ENCODE measurements around the gene RNF151.
A peak's percentile ranks its signal among the peaks of the same experiment; 100 is the strongest.

The RNF151 gene

DNA sequence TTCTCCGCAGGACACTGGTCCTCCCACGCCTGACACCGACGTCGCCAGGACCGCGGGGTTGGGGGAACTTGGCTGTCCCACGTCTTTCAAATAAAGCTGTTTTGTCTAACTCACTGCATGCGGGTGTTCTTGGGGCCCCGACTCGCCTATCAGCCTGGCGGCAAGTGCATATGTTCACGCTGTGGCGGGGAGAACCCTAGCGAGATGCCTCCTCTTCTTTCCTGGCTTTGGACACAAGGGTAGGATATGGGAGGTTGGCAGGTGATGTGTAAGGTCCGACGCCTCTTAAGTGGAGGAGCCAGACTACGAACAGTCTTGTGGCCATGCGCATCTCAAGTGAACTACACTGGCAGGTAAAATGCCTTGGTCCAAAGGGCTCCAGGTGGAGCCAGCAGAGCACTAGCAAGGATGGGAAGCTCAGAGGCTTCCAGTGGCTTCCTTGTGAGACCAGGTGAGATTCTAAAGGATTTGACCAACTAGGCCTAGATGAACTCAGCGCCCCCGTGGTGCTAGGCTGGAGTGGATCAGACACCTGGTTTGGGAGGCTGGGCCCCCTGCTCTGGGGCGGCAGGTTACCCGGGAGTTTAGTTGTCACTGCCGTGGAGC is 1.2 kb upstream of the RNF151 start:
- peaks cover 5% of the 10 kb centered on the region for H3K27me3 Mint-ChIP-seq (ENCODE audit: low read depth, poor library complexity)
- TF ChIP-seq, protein P1, sequence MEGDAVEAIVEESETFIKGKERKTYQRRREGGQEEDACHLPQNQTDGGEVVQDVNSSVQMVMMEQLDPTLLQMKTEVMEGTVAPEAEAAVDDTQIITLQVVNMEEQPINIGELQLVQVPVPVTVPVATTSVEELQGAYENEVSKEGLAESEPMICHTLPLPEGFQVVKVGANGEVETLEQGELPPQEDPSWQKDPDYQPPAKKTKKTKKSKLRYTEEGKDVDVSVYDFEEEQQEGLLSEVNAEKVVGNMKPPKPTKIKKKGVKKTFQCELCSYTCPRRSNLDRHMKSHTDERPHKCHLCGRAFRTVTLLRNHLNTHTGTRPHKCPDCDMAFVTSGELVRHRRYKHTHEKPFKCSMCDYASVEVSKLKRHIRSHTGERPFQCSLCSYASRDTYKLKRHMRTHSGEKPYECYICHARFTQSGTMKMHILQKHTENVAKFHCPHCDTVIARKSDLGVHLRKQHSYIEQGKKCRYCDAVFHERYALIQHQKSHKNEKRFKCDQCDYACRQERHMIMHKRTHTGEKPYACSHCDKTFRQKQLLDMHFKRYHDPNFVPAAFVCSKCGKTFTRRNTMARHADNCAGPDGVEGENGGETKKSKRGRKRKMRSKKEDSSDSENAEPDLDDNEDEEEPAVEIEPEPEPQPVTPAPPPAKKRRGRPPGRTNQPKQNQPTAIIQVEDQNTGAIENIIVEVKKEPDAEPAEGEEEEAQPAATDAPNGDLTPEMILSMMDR (IDR thresholded peaks at IDR 0.05), result no peak

DNA sequence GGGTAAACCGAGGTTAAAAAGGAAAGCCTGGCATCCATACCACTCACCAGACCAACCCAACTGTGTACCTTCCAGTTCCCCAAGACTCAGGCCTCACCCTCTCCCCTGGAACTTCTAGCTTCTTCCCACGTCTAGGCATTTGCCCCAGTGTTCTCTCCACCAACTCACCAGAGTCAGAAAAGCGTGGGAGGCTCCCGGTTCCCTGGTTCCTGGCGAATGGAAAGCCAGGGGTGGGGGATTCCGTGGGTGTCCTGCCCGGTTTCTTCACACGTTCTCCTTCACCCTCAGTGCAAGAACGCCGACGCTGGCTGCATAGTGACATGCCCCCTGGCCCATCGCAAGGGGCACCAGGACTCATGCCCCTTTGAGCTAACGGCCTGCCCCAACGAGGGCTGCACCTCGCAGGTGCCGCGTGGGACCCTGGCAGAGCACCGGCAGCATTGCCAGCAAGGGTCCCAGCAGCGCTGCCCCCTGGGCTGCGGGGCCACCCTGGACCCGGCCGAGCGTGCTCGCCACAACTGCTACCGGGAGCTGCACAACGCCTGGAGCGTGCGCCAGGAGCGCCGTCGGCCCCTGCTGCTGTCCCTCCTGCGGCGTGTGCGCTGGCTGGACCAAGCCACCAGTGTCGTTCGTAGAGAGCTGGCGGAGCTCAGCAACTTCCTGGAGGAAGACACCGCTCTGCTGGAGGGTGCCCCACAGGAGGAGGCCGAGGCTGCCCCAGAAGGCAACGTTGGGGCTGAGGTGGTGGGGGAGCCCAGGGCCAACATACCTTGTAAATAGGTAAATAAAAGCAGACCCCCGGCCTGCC is 1.7 kb downstream of the RNF151 start:
- Mint-ChIP-seq H3K36me3 (ENCODE audit: low read depth) (peaks cover 9% of the 10 kb centered on the region), H3K27ac (no peak overlapping the region), H3K27me3 (ENCODE audit: low read depth, poor library complexity) (peaks cover 8% of the 10 kb centered on the region), H3K4me1 (peaks cover 35% of the 10 kb centered on the region), H3K4me3 (no peak overlapping the region), H3K9me3 (no peaks in the 10 kb centered on the region)
- DNase-seq, result no peak
- TF ChIP-seq, protein P1 (IDR thresholded peaks at IDR 0.05), result no peak

More for the DNA sequence above, 1.2 kb upstream of the RNF151 start:
- Mint-ChIP-seq H3K36me3 (ENCODE audit: low read depth) (peaks cover 25% of the 10 kb centered on the region), H3K9me3 (no peaks in the 10 kb centered on the region), H3K4me3 (peak overlapping the region; percentile 97), H3K27ac (peak overlapping the region; percentile 95), H3K4me1 (peaks cover 43% of the 10 kb centered on the region)
- no peak for DNase-seq

DNA sequence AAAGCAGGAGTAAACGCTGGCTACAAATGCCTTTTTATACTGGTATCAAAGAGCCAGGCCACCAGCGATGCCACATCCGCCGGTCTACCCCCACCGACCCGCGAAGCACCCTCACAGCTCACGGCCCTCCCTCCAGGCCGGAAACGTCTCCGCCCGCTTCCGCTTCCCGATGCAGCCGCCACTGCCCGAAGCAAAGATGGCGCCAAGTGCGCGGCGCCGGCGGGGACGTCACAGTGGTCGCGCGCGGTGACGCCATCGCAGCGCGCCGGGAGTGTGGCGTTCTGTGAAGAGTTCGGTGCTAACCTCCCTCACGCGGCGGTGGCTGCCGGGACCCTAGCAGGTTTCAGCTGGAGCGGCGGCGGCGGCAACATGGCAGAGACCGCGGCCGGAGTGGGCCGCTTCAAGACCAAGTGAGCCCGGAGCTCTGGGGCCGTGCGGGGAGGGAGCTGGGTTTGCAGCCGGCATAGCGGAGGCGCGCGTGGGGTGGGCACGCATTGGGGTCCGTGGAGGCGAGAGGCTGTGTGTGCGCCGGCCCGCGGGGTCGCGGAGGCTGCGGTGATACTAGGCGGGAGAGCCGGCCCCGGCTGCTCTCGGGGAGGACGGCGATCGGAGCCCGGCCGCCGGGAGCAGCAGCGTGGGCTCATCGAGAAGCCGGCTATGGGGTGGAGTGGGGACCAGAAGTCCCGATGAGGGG is 5.3 kb downstream of the RNF151 start, which contains the start of gene TBL3:
TSS of gene TBL3 (plus strand) at position 258 of the 694 bp plus-strand sequence. CDS start at position 370, 112 bp downstream.
- no peaks in the 10 kb centered on the region for H3K9me3 Mint-ChIP-seq
- DNase-seq, result peak; percentile 94
- peaks cover 20% of the 10 kb centered on the region for H3K4me1 Mint-ChIP-seq
- H3K36me3 Mint-ChIP-seq (ENCODE audit: low read depth), result no peaks in the 10 kb centered on the region
- H3K27ac Mint-ChIP-seq, result peak within 1 kb of the TSS; percentile 96
- peak within 1 kb of the TSS; percentile 95 for H3K4me3 Mint-ChIP-seq
- TF ChIP-seq, protein P1 (IDR thresholded peaks at IDR 0.05), result no peak
- H3K27me3 Mint-ChIP-seq (ENCODE audit: low read depth, poor library complexity), result peaks cover 8% of the 10 kb centered on the region

DNA sequence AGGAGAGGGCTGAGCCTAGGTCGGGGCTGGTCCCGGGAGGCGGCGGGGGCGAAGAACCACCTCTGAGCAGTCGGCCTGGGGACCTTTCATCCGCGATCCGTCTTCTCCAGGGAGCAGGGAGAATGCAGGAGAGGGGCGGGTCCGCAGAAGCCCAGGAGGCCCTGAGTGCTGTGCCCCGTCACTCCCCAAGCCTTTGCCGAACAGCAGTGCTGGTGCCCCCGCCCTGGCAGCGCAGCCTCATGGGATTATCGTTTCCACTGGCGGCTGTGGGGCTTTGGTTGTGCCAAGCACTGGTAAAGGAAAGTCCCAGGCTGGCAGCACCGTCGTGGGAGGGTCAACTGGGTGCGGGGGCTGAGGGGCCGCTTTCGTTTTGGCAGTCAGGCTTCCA is 5.8 kb downstream of the RNF151 start:
- peak overlapping the region; percentile 95 for H3K4me3 Mint-ChIP-seq
- peaks cover 20% of the 10 kb centered on the region for H3K4me1 Mint-ChIP-seq
- peaks cover 7% of the 10 kb centered on the region for H3K27me3 Mint-ChIP-seq (ENCODE audit: low read depth, poor library complexity)
- DNase-seq, result peak; percentile 55
- H3K9me3 Mint-ChIP-seq, result no peaks in the 10 kb centered on the region
- TF ChIP-seq, protein P1 (IDR thresholded peaks at IDR 0.05), result no peak
- H3K36me3 Mint-ChIP-seq (ENCODE audit: low read depth), result peaks cover 2% of the 10 kb centered on the region
- no peak overlapping the region for H3K27ac Mint-ChIP-seq

DNA sequence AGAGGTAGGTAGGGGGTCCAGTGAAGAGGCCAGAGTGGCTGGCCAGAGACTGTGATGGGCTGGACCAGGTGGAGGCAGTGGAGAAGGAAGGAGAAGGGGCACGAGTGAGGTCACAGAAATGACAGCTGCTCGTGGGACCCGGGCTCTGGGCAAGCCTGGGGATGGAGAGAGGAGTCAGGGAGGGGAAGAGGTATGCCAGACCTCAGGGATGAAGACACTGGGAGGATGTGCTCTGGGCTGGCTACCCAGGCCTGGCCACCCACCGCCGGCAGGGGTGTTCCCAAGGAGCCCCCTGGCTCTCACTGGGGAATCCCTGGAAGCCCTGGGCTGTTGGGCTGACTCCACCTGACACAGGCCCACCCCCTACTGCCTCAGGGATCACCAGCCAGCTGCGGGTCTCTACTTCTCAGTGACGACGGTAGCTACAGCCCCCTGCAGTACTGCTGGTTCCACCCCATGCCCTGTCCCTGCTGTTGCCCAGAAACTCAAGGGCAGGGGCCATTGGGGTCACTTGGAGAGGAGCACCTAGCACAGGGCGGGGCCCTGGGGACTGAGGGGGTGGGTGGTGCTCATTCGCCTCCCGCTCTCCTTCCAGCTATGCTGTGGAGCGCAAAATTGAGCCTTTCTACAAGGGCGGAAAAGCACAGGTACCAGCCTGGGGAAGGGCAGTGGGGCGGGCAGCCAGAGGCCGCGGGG is 7.0 kb downstream of the RNF151 start:
- H3K27me3 Mint-ChIP-seq (ENCODE audit: low read depth, poor library complexity), result peaks cover 15% of the 10 kb centered on the region
- H3K4me3 Mint-ChIP-seq, result no peak overlapping the region
- peaks cover 5% of the 10 kb centered on the region for H3K36me3 Mint-ChIP-seq (ENCODE audit: low read depth)
- H3K4me1 Mint-ChIP-seq, result peaks cover 20% of the 10 kb centered on the region
- TF ChIP-seq, protein P1 (IDR thresholded peaks at IDR 0.05), result no peak
- no peak overlapping the region for H3K27ac Mint-ChIP-seq
- H3K9me3 Mint-ChIP-seq, result no peaks in the 10 kb centered on the region
- DNase-seq, result no peak
